Muscle layer of colon (tissue), 2 donors: Measurements from ENCODE around the gene CHRNA5.
A peak's percentile ranks its signal among the peaks of the same experiment; 100 is the strongest.

Source experiments
- H3K27ac ChIP-seq: one replicate; pipeline ENCODE4 v1.7.0; 2013; ENCODE audit warnings: low read depth, mild to moderate bottlenecking, low read length, moderate library complexity
- H3K27me3 ChIP-seq, 2 donors: one replicate each; pipeline ENCODE4 v1.7.0; 2013; ENCODE audit warnings: low read length in 2 of 2, mild to moderate bottlenecking in 2 of 2; ENCODE audit not compliant: insufficient read depth in 2 of 2, control insufficient read depth in 1 of 2
- H3K36me3 ChIP-seq: one replicate; pipeline ENCODE4 v1.7.0; 2013; ENCODE audit warnings: mild to moderate bottlenecking, low read length; ENCODE audit not compliant: insufficient read depth
- H3K4me1 ChIP-seq: one replicate; pipeline ENCODE4 v1.7.0; 2013; ENCODE audit warnings: mild to moderate bottlenecking, low read length; ENCODE audit not compliant: insufficient read depth
- H3K4me3 ChIP-seq, 2 donors: one replicate each; pipeline ENCODE4 v1.7.0; 2013; ENCODE audit warnings: low read length in 2 of 2, low read depth in 1 of 2, mild to moderate bottlenecking in 1 of 2, moderate library complexity in 1 of 2
- H3K9ac ChIP-seq: one replicate; pipeline ENCODE4 v1.7.0; 2013; ENCODE audit warnings: low read length
- H3K9me3 ChIP-seq: one replicate; pipeline ENCODE4 v1.7.0; 2013; ENCODE audit warnings: mild to moderate bottlenecking, low read length
- donor health status: abdominal sarcoma.
- donor health status: Adenocarcinoma of cecum.

CHRNA5 gene

DNA sequence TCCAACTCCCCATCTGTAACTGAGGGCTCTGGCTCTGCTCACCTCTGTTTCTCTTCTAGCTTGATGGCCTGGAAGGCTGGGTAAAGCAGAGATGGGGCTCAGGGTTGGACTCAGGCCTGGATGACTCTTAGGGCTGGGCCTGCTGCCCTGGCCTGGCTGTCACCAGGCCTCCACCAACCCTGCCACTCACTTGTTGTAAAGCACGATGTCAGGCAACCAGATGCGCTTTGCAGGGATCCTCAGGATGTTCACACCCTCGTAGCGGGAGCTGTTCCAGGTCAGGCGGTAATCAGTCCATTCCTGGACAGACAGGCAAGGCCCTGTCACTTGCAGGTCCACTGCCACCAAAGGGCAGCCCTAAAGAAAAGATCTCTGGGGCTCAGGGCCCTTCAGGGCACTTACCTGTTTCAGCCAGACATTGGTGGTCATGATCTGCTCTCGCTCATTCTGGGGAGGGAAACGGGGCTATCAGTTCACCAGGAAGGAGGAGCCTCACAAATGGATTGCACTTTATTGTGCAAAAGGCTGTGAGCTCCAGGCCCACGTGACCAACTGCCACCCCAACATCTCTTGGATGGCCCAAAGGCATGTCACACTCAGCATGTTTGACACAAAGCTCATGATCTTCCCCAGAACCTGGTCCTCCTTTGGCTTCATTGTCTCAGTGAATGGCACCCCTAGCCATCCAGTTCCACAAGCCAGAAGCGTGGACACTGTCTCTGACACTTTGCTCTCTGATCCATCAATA is 65.7 kb downstream of the CHRNA5 start:
- H3K4me1 ChIP-seq, result no peaks in the 10 kb centered on the region
- H3K4me3 ChIP-seq, result no peak overlapping the region
- no peak overlapping the region for H3K27ac ChIP-seq
- H3K27me3 ChIP-seq, result no peaks in the 10 kb centered on the region
- no peaks in the 10 kb centered on the region for H3K36me3 ChIP-seq
- H3K9ac ChIP-seq, result no peak overlapping the region
- H3K9me3 ChIP-seq, result peaks cover 8% of the 10 kb centered on the region

DNA sequence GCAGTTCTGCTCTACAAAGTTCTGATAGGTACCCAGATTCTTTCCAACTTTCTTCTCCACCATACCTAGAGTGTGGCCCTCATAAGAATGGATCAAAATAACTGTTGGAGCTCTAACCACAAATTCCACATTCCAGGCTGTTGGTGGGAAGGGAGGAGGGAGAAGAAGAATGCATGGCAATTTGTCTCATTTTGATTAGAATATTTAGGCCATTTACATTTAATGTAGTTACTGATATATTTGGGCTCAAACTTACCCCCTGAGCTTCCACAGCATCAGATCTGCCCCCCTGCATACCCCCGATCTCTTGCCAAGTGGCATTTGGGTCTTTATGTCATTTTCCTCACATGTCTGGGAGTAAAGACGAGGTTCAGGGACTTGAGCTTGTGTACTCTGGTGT is 68.0 kb downstream of the CHRNA5 start:
- no peak overlapping the region for H3K9ac ChIP-seq
- H3K27ac ChIP-seq, result no peak overlapping the region
- no peaks in the 10 kb centered on the region for H3K36me3 ChIP-seq
- peaks cover 8% of the 10 kb centered on the region for H3K9me3 ChIP-seq
- no peak overlapping the region for H3K4me3 ChIP-seq
- no peaks in the 10 kb centered on the region for H3K27me3 ChIP-seq
- no peaks in the 10 kb centered on the region for H3K4me1 ChIP-seq

DNA sequence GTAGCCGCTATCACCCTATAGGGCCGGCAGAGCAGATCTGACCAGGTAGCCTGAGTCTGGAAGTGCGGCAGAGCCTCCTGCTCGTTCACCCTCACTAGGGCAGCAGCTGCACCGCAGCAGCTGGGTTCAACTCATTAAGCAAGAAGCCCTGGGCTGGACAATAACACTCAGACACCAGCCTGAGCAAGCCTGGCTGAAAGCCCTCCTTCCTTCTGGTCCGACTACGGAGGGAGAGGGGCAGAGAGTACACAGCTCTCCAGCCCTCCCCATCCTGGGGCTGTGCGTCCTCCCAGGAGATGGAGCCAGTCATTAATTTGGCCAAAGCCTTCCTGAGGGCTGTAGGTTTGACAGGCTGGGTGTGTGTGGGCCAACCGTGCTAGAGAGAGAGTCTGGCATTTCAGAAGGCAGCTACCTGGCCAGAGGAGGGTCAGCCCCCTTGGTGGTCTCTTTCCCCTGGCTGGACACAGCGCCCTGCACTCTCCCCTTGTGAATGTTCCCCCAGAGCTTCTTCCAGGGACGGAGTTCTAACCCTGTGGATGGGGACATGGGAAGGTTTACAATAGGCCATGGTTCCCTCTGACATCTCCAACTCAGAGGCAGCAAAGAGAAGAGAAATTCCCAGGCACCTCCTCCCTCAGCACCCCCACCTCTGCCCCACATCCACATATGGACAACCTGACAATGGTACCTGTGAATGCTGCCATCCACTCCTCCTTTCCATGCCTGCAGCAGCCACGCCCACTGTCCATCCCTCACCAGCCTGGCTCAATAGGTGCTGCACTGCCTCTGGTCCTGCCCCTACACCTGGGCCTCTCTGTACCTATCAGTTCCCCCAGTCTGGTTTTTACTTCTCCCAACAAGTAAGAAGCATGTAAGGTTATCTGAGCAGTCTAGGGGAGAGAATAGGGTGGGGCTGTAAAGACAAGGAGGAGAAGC is 69.2 kb downstream of the CHRNA5 start:
- no peaks in the 10 kb centered on the region for H3K4me1 ChIP-seq
- no peak overlapping the region for H3K27ac ChIP-seq
- no peaks in the 10 kb centered on the region for H3K27me3 ChIP-seq
- no peak overlapping the region for H3K9ac ChIP-seq
- no peaks in the 10 kb centered on the region for H3K36me3 ChIP-seq
- peaks cover 8% of the 10 kb centered on the region for H3K9me3 ChIP-seq
- no peak overlapping the region for H3K4me3 ChIP-seq

DNA sequence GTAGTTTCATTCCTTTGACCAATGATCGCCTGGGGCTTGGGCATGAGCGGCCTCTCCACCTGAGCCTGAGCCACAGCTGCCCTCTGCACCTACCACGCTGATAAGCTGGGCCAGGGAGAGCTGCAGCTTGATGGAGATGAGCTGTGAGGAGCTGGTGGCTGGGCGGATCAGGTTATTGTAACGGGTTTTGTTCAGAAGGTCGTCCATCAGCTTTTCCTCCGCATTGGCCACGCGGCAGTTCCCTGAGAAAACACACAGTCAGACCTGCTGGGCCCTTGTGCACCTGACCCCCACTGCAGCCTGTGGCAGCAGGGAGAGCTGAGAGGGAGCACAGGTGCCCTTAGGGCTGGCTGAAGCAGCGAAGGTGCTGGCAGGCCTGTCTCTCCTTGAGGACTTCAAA is 70.0 kb downstream of the CHRNA5 start:
- H3K4me3 ChIP-seq, result no peak overlapping the region
- no peaks in the 10 kb centered on the region for H3K27me3 ChIP-seq
- H3K4me1 ChIP-seq, result peaks cover 3% of the 10 kb centered on the region
- H3K9me3 ChIP-seq, result peaks cover 8% of the 10 kb centered on the region
- H3K27ac ChIP-seq, result no peak overlapping the region
- H3K9ac ChIP-seq, result no peak overlapping the region
- H3K36me3 ChIP-seq, result no peaks in the 10 kb centered on the region

DNA sequence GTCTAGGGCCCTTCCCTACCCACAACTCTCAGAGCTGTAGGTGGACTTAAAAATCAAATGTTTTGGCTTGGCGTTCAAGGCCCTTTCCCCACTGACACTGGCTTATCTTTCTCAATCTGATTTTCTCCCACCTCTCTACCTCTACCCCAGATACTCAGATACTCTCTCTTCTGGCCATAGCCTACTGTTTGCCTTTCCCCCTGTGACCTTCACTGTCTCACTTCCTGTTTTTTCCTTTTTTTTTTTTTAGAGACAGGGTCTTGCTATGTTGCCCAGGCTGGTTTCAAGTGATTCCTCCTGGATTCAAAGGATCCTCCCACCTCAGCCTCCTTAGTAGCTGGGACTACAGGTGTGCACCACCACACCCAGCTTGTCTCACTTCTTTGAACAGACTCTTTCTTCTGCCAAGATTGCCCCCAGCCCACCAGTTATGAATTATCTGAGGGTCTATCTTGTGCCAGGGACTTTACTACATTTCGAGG is 71.1 kb downstream of the CHRNA5 start:
- no peaks in the 10 kb centered on the region for H3K36me3 ChIP-seq
- H3K4me3 ChIP-seq, result no peak overlapping the region
- H3K4me1 ChIP-seq, result peaks cover 6% of the 10 kb centered on the region
- peaks cover 8% of the 10 kb centered on the region for H3K9me3 ChIP-seq
- H3K27me3 ChIP-seq, result no peaks in the 10 kb centered on the region
- no peak overlapping the region for H3K9ac ChIP-seq
- no peak overlapping the region for H3K27ac ChIP-seq

DNA sequence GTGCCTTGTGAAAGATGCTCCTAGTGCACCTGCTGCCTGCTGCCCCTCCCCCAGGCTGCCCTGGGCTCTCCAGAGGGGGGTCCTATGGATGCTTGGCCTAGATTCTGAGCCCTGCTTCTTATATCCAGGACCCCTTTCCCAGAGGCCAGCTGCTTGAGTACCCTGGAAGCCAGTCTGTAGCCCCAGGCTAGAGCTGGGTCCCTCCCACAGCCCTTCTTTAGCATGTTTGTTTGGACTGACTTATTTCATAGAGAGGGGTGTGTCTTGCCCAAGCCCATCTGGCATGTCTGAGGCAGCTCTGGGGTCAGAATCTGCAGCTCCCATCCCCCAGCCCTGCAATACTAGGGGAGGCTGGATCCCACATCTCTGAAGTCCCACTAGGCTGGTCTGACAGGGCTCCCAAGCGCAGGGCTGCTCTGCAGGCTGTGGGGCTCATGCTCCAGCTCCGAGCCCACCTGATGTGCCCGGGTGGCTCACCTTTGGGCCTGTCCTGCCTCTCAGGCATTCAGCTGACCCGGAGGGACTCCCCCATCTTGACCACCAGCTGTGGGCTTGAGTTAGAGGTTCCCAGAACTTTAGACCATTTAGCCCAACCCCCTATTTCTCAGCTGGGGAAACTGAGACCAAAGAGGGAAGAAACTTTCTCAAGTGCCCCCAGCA is 72.6 kb downstream of the CHRNA5 start:
- peaks cover 8% of the 10 kb centered on the region for H3K9me3 ChIP-seq
- H3K27ac ChIP-seq, result no peak overlapping the region
- no peak overlapping the region for H3K9ac ChIP-seq
- peaks cover 6% of the 10 kb centered on the region for H3K4me1 ChIP-seq
- H3K4me3 ChIP-seq, result no peak overlapping the region
- no peaks in the 10 kb centered on the region for H3K36me3 ChIP-seq
- H3K27me3 ChIP-seq, result no peaks in the 10 kb centered on the region

DNA sequence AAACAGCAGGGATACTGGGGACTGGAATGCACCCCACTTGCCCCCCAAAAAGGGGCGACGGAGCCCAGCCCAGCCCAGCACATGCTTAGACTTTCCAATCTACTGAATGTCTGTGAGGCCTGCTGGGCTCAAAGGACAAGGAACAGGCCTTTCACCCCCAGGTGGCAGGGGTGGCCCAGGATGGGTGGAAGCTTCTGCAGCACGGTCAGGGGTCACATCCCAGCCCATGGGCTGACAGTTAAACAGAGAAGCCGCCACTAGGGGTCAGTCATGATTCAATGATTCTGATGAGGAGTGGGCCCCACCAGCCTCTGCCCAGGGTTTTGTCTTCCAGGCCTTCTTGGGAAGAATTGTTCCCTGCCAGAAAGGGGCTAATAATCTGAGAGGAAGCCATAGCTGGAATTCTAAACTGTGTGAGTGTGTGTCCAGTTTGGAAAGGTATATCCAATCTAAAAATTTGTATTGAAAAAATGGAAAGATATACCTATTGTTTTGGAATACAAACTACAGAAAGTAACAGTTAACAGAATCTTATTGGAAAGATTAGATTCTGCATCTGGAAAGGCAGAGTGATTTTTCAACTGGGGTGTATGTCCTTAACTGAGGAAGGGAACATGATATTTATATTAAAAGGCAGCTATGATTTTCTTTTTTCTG is 73.5 kb downstream of the CHRNA5 start:
- Histone ChIP-seq H3K27me3 (no peaks in the 10 kb centered on the region), H3K9ac (no peak overlapping the region), H3K36me3 (no peaks in the 10 kb centered on the region), H3K27ac (no peak overlapping the region), H3K4me3 (no peak overlapping the region), H3K4me1 (peaks cover 6% of the 10 kb centered on the region), H3K9me3 (peaks cover under 1% of the 10 kb centered on the region)

DNA sequence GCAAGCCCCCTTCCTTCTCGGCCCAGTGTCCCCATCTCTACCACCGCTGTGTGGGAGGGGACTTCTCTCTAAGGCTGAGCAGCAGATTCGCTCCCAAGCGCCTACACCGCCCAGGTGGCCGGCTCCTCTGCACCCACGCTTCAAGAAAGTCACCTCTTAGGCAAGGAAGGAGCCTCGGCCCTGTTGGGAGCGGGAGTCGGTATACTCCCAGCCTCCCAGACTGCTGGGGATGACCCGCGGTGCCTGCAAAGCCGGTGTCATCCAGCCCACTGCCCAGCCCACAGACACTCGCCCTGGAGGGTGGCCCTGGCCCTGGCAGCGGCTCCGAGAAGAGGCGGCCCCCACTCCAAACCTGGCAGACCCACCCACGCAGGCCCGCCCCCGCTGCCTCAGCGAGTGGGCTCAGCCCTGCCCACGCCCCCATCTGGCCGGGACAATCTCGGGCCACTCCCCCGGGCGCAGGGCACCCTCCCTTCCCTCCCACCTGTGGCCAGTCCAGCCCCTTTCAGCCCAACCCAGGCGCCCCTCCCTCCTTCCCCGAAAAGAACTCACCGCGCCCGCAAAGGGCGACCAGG is 75.3 kb downstream of the CHRNA5 start:
- Histone ChIP-seq H3K4me1 (peaks cover 6% of the 10 kb centered on the region), H3K27me3 (no peaks in the 10 kb centered on the region), H3K9me3 (no peaks in the 10 kb centered on the region), H3K9ac (no peak overlapping the region), H3K27ac (no peak overlapping the region), H3K4me3 (peak overlapping the region; percentile 38 to 61), H3K36me3 (no peaks in the 10 kb centered on the region)

DNA sequence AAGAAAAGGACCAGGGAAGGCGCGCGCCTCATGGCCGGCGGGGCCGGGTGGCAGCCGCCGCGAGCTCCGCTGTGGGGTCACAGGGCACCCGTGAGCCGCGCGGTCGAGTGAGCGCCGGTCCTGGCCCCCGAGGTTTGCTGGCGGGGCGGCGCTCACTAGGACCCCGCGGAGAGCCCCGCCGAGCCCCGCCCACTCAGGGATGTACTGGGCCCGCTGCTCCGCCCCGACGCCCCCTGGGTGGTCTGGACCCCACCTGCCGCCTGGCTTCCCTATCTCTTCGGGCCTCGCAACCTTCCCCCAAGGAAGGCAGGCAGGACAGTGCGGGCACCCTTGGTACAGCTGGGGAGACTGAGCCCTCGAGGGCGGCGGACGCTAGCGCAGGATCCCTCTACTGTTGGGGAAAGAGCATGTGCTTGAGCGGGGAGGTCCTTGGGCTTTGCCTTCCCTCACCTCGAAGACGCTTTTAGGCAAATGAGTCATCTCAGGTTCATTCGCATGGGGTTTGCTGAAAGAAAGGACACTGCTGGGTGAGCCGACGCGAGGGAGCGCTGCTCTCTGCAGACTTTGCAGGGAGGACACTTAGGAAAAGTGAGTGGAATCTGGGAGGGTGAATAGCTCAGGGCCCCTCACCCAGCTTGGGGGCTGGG is 75.9 kb downstream of the CHRNA5 start, which contains the start of gene CHRNB4:
TSS of gene CHRNB4 (minus strand) at position 109 of the 647 bp plus-strand sequence. CDS start at position 32, 77 bp downstream.
- Histone ChIP-seq H3K9ac (no peak within 1 kb of the TSS), H3K27me3 (no peaks in the 10 kb centered on the region), H3K4me1 (peaks cover 6% of the 10 kb centered on the region), H3K36me3 (no peaks in the 10 kb centered on the region), H3K27ac (no peak within 1 kb of the TSS), H3K4me3 (peak within 1 kb of the TSS; percentile 38 to 61), H3K9me3 (no peaks in the 10 kb centered on the region)

DNA sequence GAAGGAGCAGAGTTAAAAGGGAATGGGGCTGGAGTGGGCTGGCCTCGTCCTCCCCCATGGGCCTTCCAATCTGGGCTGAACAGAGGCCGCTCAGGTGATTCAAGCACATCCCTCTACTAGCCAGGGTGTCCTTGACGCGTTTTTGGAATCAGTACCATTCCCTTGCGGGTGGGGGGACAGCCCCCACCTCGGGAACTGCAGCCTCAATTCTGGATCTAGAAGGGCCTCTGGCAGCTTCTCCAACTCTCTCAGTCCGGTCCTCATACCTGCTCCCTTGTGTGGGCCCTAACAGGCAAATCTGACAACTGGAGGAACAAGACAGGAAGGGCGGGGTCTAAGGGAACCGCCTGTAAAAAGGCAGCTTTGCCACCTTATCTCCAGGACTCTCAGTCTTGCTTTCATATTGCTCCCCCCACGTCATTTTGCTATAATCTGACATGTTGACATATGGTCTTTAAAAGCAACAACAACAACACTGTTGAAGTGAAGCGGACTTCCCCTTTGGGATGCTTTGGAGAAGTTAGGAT is 76.5 kb downstream of the CHRNA5 start:
- H3K4me1 ChIP-seq, result peaks cover 6% of the 10 kb centered on the region
- no peaks in the 10 kb centered on the region for H3K9me3 ChIP-seq
- no peak overlapping the region for H3K9ac ChIP-seq
- no peaks in the 10 kb centered on the region for H3K27me3 ChIP-seq
- H3K27ac ChIP-seq, result no peak overlapping the region
- H3K36me3 ChIP-seq, result no peaks in the 10 kb centered on the region
- peak overlapping the region in 1 of 2 donors; percentile 61 for H3K4me3 ChIP-seq
